HG02884 (cell line): ENCODE measurements around the gene CYFIP1.

ENCODE experiments used
- ATAC-seq: cut with Tn5 transposase; IDR thresholded peaks from one replicate; pipeline ENCODE4 v1.9.1; 2021; ENCODE audit warnings: mild to moderate bottlenecking, moderate library complexity; ENCODE audit not compliant: unreplicated experiment

The CYFIP1 gene

GRCh38 chr15:22969489-22969888 is 10.7 kb downstream of the CYFIP1 start:
- no peak for ATAC-seq

- no peak for ATAC-seq
Measured at GRCh38 chr15:22968366-22968765, 11.8 kb downstream of the CYFIP1 start.

- ATAC-seq = no peak
Measured at GRCh38 chr15:22967084-22967770, 12.9 kb downstream of the CYFIP1 start.

- no peak for ATAC-seq
Measured at GRCh38 chr15:22966321-22967083, 13.7 kb downstream of the CYFIP1 start.

- no peak for ATAC-seq
Measured at GRCh38 chr15:22963641-22964040, 16.5 kb downstream of the CYFIP1 start.

- no peak for ATAC-seq
Measured at GRCh38 chr15:22962611-22963010, 17.6 kb downstream of the CYFIP1 start.

GRCh38 chr15:22961762-22962161 is 18.4 kb downstream of the CYFIP1 start:
- no peak for ATAC-seq

- no peak for ATAC-seq
Measured at GRCh38 chr15:22960556-22960955, 19.6 kb downstream of the CYFIP1 start.

- ATAC-seq = no peak
Measured at GRCh38 chr15:22960126-22960525, 20.0 kb downstream of the CYFIP1 start.

- ATAC-seq = no peak
Measured at GRCh38 chr15:22959321-22960101, 20.7 kb downstream of the CYFIP1 start.

- ATAC-seq = no peak
Measured at GRCh38 chr15:22958487-22959280, 21.5 kb downstream of the CYFIP1 start.

- no peak for ATAC-seq
Measured at GRCh38 chr15:22956978-22957260, 23.2 kb downstream of the CYFIP1 start.

GRCh38 chr15:22956257-22956977 is 23.8 kb downstream of the CYFIP1 start:
- ATAC-seq = no peak

- no peak for ATAC-seq
Measured at GRCh38 chr15:22955544-22956119, 24.5 kb downstream of the CYFIP1 start.

GRCh38 chr15:22954798-22955543 is 25.2 kb downstream of the CYFIP1 start:
- no peak for ATAC-seq

GRCh38 chr15:22954326-22954725 is 25.8 kb downstream of the CYFIP1 start:
- no peak for ATAC-seq

- no peak for ATAC-seq
Measured at GRCh38 chr15:22952796-22953579, 27.2 kb downstream of the CYFIP1 start.

GRCh38 chr15:22951381-22952280 is 28.5 kb downstream of the CYFIP1 start:
- ATAC-seq = no peak
